GM12878 (cell line): ENCODE data around the gene ATG12. TPM values are rescaled to one million over a fixed set of nuclear protein-coding genes. Genes with fewer than 3 reads are reported as not detected.
A peak's percentile ranks its signal among the peaks of the same experiment; 100 is the strongest.

Source experiments
- ASH2L ChIP-seq: fragments of 300-600, 200-600 bp; sonication (generic); IDR thresholded peaks from 2 replicates; pipeline ENCODE4 v1.6.1; 2017; ENCODE audit warnings: low read depth, mild to moderate bottlenecking, borderline replicate concordance
- GABPA ChIP-seq: IDR thresholded peaks from 2 replicates; pipeline ENCODE4 v1.6.1; 2014; ENCODE audit warnings: antibody characterized with exemption, low read depth, mild to moderate bottlenecking, inconsistent platforms
- GATAD2B ChIP-seq: fragments of 450-650 bp; conservative IDR thresholded peaks from 2 replicates; pipeline ENCODE4 v1.6.1; 2017; ENCODE audit warnings: low read depth, mild to moderate bottlenecking, moderate library complexity
- JUND ChIP-seq: IDR thresholded peaks from 2 replicates; pipeline ENCODE4 v1.6.1; 2012; ENCODE audit warnings: low read depth, mild to moderate bottlenecking, low read length, improper control_type of control experiment, moderate library complexity
- KDM1A ChIP-seq: fragments of 200-600 bp; sonication (generic); IDR thresholded peaks from 2 replicates; pipeline ENCODE4 v1.6.1; 2016; ENCODE audit warnings: borderline replicate concordance
- MYC ChIP-seq: IDR thresholded peaks from 2 replicates; pipeline ENCODE4 v1.6.1; 2011; ENCODE audit warnings: mild to moderate bottlenecking, low read length, moderate library complexity, inconsistent platforms; ENCODE audit not compliant: insufficient read depth, insufficient replicate concordance, insufficient read length, severe bottlenecking
- NFXL1 ChIP-seq: fragments of 450-650 bp; IDR thresholded peaks from 2 replicates; pipeline ENCODE4 v1.6.1; 2017; ENCODE audit warnings: antibody characterized with exemption, mild to moderate bottlenecking, borderline replicate concordance
- NR2F1 ChIP-seq: fragments of 450-650 bp; conservative IDR thresholded peaks from 2 replicates; pipeline ENCODE4 v1.6.1; 2017; ENCODE audit warnings: mild to moderate bottlenecking
- RAD21 ChIP-seq: IDR thresholded peaks from 2 replicates; pipeline ENCODE4 v1.6.1; 2011; ENCODE audit warnings: mild to moderate bottlenecking, low read depth, low read length, moderate library complexity; ENCODE audit not compliant: insufficient read depth
- SPI1 ChIP-seq: IDR thresholded peaks from 2 replicates; pipeline ENCODE4 v1.6.1; 2011; ENCODE audit warnings: low read depth, mild to moderate bottlenecking, low read length, moderate library complexity, borderline replicate concordance; ENCODE audit not compliant: insufficient read depth
- SREBF1 ChIP-seq: IDR thresholded peaks from 2 replicates; pipeline ENCODE4 v1.6.1; 2012; ENCODE audit warnings: mild to moderate bottlenecking, low read length
- TAF1 ChIP-seq: IDR thresholded peaks from 2 replicates; pipeline ENCODE4 v1.6.1; 2011; ENCODE audit warnings: mild to moderate bottlenecking, low read depth, low read length, borderline replicate concordance
- USF2 ChIP-seq: IDR thresholded peaks from 2 replicates; pipeline ENCODE4 v1.6.1; 2011; ENCODE audit warnings: low read depth, low read length, improper control_type of control experiment, borderline replicate concordance
- YY1 ChIP-seq: IDR thresholded peaks from 2 replicates; pipeline ENCODE4 v1.6.1; 2011; ENCODE audit warnings: low read depth, mild to moderate bottlenecking, low read length
- ZBTB40 ChIP-seq: fragments of 450-650 bp; IDR thresholded peaks from 2 replicates; pipeline ENCODE4 v1.6.1; 2016; ENCODE audit warnings: mild to moderate bottlenecking, moderate library complexity, borderline replicate concordance
- polyA plus RNA-seq, 11 experiments: library from polyadenylated mRNA; depleted of rRNA in 4 of 11; unstranded in 6 of 11; stranded (reverse) in 5 of 11; fragments of >200 nt; fragmentation: Nextera tagmentation in 4 of 11; fragmentation: Illumina TruSeq in 1 of 11; extraction: Ambion mirVana in 4 of 11; extraction: Trizol in 1 of 11; gene quantifications; 1 replicate in 1 of 11; 2 replicates in 10 of 11; pipeline versions ENCODE4 v1.2.1 to v1.2.3, GENCODE V29; 2011 to 2016; ENCODE audit warnings: inconsistent platforms in 2 of 11, missing spikeins in 2 of 11, low read depth in 1 of 11
- total RNA-seq, 4 experiments: library from RNA; depleted of rRNA in 3 of 4; stranded (reverse); fragments of >200 nt in 3 of 4; fragmentation: Illumina TruSeq in 1 of 4; extraction: Trizol in 1 of 4; gene quantifications; 2 replicates each; pipeline versions ENCODE4 v1.2.1 to v1.2.3, GENCODE V29; 2013 to 2021
- TF ChIP-seq, protein P1 (sequence below): IDR thresholded peaks from 2 replicates; pipeline ENCODE4 v1.6.1; 2012; ENCODE audit warnings: low read depth, low read length, improper control_type of control experiment
- TF ChIP-seq, protein P2 (sequence below): fragments of 450-650 bp; IDR thresholded peaks from 2 replicates; pipeline ENCODE4 v1.6.1; 2017; ENCODE audit warnings: mild to moderate bottlenecking, low read depth, inconsistent platforms; ENCODE audit not compliant: poor library complexity, severe bottlenecking
- TF ChIP-seq, protein P3 (sequence below): fragments of 450-650 bp; IDR thresholded peaks from 2 replicates; pipeline ENCODE4 v1.6.1; 2017; ENCODE audit warnings: borderline replicate concordance

ATG12 gene
- total and polyA plus RNA-seq, 10 of the 15 experiments (the other 5 are each of a cell fraction or from before 2014, with no cell fraction given): 23.2 to 92.0 (median 58.6) TPM

DNA sequence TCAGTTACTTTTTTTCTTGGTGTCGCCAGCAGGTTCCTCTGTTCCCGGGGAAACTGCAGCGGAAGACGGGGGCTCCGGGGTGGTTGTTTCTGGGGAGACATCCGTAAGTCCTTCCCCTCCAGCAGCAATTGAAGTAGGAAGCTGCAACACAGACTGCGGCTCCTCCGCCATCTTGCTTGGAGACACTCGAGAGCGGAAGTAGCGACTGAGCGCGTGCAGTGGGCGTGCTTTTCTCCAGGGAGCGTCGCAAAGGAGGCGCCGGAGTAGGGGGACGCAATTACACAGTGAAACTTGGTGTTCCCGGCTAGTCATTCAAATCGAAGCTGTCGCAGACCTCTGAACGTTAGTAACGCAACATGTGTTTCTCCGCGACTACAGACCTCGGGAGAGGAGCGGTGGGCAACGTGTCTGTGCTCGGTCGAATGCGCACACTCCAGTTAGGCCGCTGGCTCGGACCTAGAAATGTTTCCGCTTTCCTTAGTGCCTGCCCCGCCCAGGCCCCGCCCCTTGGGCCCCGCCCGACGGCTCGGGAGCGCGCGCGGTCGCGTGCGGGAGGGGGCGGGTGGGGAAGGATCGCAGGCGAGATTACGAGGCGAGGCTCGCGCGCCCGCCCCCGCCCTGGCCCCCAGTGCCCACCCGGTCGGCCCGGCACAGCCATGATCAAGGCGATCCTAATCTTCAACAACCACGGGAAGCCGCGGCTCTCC, at the start of gene ATG12, which contains the start of gene AP3S1 (continued):
- TF ChIP-seq ZBTB40: peak; percentile 82
- TF ChIP-seq, protein P1, sequence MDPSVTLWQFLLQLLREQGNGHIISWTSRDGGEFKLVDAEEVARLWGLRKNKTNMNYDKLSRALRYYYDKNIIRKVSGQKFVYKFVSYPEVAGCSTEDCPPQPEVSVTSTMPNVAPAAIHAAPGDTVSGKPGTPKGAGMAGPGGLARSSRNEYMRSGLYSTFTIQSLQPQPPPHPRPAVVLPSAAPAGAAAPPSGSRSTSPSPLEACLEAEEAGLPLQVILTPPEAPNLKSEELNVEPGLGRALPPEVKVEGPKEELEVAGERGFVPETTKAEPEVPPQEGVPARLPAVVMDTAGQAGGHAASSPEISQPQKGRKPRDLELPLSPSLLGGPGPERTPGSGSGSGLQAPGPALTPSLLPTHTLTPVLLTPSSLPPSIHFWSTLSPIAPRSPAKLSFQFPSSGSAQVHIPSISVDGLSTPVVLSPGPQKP: peak; percentile 87
- peak; percentile 99 for TF ChIP-seq YY1
- no peak for TF ChIP-seq RAD21
- no peak for TF ChIP-seq KDM1A
- TF ChIP-seq NFXL1: no peak
- peak; percentile 99 for TF ChIP-seq TAF1
- peak; percentile 83 for TF ChIP-seq GABPA
- TF ChIP-seq, protein P2, sequence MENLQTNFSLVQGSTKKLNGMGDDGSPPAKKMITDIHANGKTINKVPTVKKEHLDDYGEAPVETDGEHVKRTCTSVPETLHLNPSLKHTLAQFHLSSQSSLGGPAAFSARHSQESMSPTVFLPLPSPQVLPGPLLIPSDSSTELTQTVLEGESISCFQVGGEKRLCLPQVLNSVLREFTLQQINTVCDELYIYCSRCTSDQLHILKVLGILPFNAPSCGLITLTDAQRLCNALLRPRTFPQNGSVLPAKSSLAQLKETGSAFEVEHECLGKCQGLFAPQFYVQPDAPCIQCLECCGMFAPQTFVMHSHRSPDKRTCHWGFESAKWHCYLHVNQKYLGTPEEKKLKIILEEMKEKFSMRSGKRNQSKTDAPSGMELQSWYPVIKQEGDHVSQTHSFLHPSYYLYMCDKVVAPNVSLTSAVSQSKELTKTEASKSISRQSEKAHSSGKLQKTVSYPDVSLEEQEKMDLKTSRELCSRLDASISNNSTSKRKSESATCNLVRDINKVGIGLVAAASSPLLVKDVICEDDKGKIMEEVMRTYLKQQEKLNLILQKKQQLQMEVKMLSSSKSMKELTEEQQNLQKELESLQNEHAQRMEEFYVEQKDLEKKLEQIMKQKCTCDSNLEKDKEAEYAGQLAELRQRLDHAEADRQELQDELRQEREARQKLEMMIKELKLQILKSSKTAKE: peak; percentile 89
- TF ChIP-seq NR2F1: no peak
- peak; percentile 15; the same call in 1 of the 2 replicates for TF ChIP-seq GATAD2B
- TF ChIP-seq, protein P3, sequence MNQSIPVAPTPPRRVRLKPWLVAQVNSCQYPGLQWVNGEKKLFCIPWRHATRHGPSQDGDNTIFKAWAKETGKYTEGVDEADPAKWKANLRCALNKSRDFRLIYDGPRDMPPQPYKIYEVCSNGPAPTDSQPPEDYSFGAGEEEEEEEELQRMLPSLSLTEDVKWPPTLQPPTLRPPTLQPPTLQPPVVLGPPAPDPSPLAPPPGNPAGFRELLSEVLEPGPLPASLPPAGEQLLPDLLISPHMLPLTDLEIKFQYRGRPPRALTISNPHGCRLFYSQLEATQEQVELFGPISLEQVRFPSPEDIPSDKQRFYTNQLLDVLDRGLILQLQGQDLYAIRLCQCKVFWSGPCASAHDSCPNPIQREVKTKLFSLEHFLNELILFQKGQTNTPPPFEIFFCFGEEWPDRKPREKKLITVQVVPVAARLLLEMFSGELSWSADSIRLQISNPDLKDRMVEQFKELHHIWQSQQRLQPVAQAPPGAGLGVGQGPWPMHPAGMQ: no peak
- peak; percentile 85 for TF ChIP-seq JUND
- peak; percentile 76; the same call in 1 of the 2 replicates for TF ChIP-seq ASH2L
- peak; percentile 84 for TF ChIP-seq SPI1
- TF ChIP-seq MYC: peak; percentile 75
- peak; percentile 63 for TF ChIP-seq SREBF1
- TF ChIP-seq USF2: peak; percentile 4; the same call in 1 of the 2 replicates
